SIG-M5 (cell line): ENCODE data around the gene KDELR3.
A peak's percentile ranks its signal among the peaks of the same experiment; 100 is the strongest.

Experiments
- DNase-seq: peaks from one replicate; lab custom pipeline; 2025; lab: John Stamatoyannopoulos, UW

Gene KDELR3

GRCh38 chr22:38523029-38523428 lies 55.1 kb downstream of the KDELR3 start:
- DNase-seq = no peak

- no peak for DNase-seq
Observed at GRCh38 chr22:38523479-38523878, 55.6 kb downstream of the KDELR3 start.

GRCh38 chr22:38524429-38524828 lies 56.5 kb downstream of the KDELR3 start:
- no peak for DNase-seq

- DNase-seq = peak; percentile 40
Observed at GRCh38 chr22:38531251-38531938, 63.5 kb downstream of the KDELR3 start.
